OCI-LY3 (cell line): ENCODE results near the gene GARNL3.

Experiments
- H2AFZ ChIP-seq: fragments of 200-600, 300-600 bp; shearing (Covaris generic); 2 replicates; pipeline ENCODE4 v1.6.0; 2014; ENCODE audit warnings: antibody characterized with exemption, low read depth, low read length
- H3K27ac ChIP-seq: fragments of 200-600, 300-600 bp; sonication (generic); 2 replicates; pipeline ENCODE4 v1.5.1; 2014; ENCODE audit warnings: mild to moderate bottlenecking, low read length, moderate library complexity, mixed read lengths
- H3K27me3 ChIP-seq: fragments of 200-600, 300-600 bp; sonication (generic); 2 replicates; pipeline ENCODE4 v1.6.1; 2014; ENCODE audit warnings: low read depth, low read length, mixed read lengths
- H3K36me3 ChIP-seq: fragments of 200-600, 300-600 bp; sonication (generic); replicated peaks from 2 replicates; pipeline ENCODE3; 2014; ENCODE audit warnings: low read depth, low read length, mixed read lengths
- H3K4me1 ChIP-seq: fragments of 300-600, 200-600 bp; sonication (generic); 2 replicates; pipeline ENCODE4 v1.6.1; 2014; ENCODE audit warnings: low read length, mixed read lengths
- H3K4me2 ChIP-seq: fragments of 200-600, 300-600 bp; sonication (generic); 2 replicates; pipeline ENCODE4 v1.6.1; 2014; ENCODE audit warnings: low read length, mixed read lengths
- H3K4me3 ChIP-seq: fragments of 300-600, 200-600 bp; sonication (generic); 2 replicates; pipeline ENCODE4 v1.5.1; 2014; ENCODE audit warnings: antibody characterized with exemption, mild to moderate bottlenecking, low read length, moderate library complexity
- H3K79me2 ChIP-seq: fragments of 300-600, 200-600 bp; shearing (Covaris generic); 2 replicates; pipeline ENCODE4 v1.6.1; 2014; ENCODE audit warnings: mild to moderate bottlenecking, low read length, mixed read lengths
- H3K9ac ChIP-seq: fragments of 300-600, 200-600 bp; shearing (Covaris generic); 2 replicates; pipeline ENCODE4 v1.6.0; 2014; ENCODE audit warnings: mild to moderate bottlenecking, low read length, moderate library complexity
- H3K9me3 ChIP-seq: fragments of 200-600, 300-600 bp; shearing (Covaris generic); 2 replicates; pipeline ENCODE4 v1.6.1; 2014; ENCODE audit warnings: low read length, mixed read lengths; ENCODE audit not compliant: insufficient read depth
- H4K20me1 ChIP-seq: fragments of 200-600, 300-600 bp; sonication (generic); 2 replicates; pipeline ENCODE4 v1.6.1; 2016; ENCODE audit warnings: low read length, mixed read lengths; ENCODE audit not compliant: insufficient read depth
- CTCF ChIP-seq: fragments of 200-600, 300-600 bp; sonication (generic); IDR thresholded peaks from 2 replicates; pipeline ENCODE4 v1.5.1; 2014; ENCODE audit warnings: antibody characterized with exemption, low read length, low read depth
- EZH2phosphoT487 ChIP-seq: fragments of 200-600 bp; shearing (Covaris generic); IDR thresholded peaks from 2 replicates; pipeline ENCODE4 v1.6.1; 2018; ENCODE audit warnings: antibody characterized with exemption, mixed run types, low read depth

GARNL3 gene

DNA sequence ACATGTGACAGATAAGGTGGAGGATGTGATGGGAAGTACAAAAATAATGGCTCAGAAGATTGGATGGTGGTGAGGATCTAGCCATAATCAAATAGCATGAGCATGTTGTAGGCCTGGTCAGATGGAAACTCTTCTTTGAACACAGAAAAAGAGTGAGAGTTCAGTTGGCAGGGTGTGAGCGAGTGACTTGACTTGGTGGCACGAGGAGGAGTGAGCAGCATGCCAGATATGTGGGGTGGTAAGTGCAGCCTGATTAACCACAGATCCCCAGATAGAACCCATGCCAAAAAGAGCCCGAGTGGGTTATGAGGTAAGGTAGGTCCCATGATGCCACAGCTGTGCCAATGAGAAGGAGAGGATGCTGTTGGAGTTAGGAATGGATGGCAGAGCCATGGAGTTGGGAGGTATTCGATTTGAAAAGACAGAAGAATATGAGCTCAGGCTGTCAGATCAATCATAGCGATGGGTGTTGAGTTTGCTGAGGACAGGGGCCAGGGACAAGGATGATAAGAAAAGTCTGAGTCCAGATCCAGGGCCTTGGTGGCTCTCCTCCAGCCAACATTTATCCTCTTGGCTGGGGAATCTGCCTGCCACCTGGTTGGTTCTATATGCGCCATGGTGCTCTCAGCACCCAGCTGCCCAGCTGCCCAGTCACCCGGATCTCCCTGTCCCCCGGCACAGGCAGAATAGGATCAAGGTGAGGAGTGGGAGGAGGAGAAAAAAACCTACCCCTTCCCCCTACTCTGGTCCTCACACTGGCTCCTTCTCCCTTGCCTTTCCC, 16.5 kb downstream of the GARNL3 start:
- Histone ChIP-seq H3K27ac (no peak overlapping the region), H3K36me3 (peaks cover 2% of the 10 kb centered on the region), H4K20me1 (no peaks in the 10 kb centered on the region), H3K4me3 (no peak overlapping the region), H3K79me2 (no peaks in the 10 kb centered on the region), H3K4me2 (no peak overlapping the region), H3K4me1 (peaks cover 20% of the 10 kb centered on the region), H2AFZ (no peak overlapping the region), H3K9ac (no peak overlapping the region), H3K27me3 (no peaks in the 10 kb centered on the region), H3K9me3 (no peaks in the 10 kb centered on the region)
- TF ChIP-seq CTCF (no peak), EZH2phosphoT487 (no peak)

- Histone ChIP-seq H3K4me3 (no peak overlapping the region), H3K9me3 (no peaks in the 10 kb centered on the region)
Observed at GRCh38 chr9:127281891-127282290, 17.3 kb downstream of the GARNL3 start.

DNA sequence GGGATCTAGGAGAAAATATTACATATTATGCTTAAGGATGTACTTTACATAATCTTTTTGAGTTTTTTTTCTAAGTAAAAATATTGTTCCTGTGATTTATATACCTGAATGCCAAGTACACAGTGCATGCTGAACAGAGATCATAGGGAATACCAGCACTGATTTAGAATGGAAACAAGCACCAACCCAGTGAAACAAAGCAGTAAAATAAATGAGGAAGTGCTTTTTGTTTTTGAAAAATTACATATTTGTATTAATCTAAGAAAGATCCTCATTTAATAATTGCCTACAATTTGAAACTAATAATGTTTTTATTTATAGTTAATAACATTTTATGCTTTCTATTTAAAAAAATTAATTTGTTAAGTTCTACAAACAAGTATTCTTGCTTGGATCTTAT, 18.0 kb downstream of the GARNL3 start:
- Histone ChIP-seq H3K4me3 (no peak overlapping the region), H4K20me1 (no peaks in the 10 kb centered on the region), H3K27me3 (no peaks in the 10 kb centered on the region), H3K36me3 (peaks cover 2% of the 10 kb centered on the region), H2AFZ (no peak overlapping the region), H3K4me2 (no peak overlapping the region), H3K4me1 (peaks cover 9% of the 10 kb centered on the region), H3K79me2 (no peaks in the 10 kb centered on the region), H3K9me3 (no peaks in the 10 kb centered on the region), H3K9ac (no peak overlapping the region), H3K27ac (no peak overlapping the region)
- no peak for TF ChIP-seq EZH2phosphoT487
- no peak for TF ChIP-seq CTCF

More at GRCh38 chr9:127281891-127282290, 17.3 kb downstream of the GARNL3 start:
- Histone ChIP-seq H3K4me1 (peaks cover 17% of the 10 kb centered on the region), H3K27me3 (no peaks in the 10 kb centered on the region), H3K27ac (no peak overlapping the region), H3K4me2 (no peak overlapping the region), H3K36me3 (peaks cover 2% of the 10 kb centered on the region), H3K79me2 (no peaks in the 10 kb centered on the region), H4K20me1 (no peaks in the 10 kb centered on the region), H3K9ac (no peak overlapping the region), H2AFZ (no peak overlapping the region)
- TF ChIP-seq EZH2phosphoT487 (no peak), CTCF (no peak)

DNA sequence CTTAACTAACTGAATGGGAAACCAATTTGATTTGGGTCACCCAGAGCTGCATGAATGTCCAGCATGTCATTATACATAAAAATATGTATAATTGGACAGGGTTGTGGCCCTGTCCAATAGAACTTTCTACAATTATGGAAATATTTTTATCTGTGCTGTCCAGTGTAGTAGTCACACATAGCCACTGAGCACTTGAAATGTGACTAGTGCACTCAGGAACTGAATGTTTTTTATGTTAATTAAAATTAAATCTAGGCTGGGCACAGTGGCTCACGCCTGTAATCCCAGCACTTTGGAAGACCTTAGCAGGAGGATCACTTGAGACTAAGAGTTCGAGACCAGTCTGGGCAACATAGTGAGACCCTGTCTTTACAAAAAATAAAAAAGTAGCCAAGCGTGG, 18.6 kb downstream of the GARNL3 start:
- Histone ChIP-seq H3K27ac (no peak overlapping the region), H3K4me2 (no peak overlapping the region), H3K4me3 (no peak overlapping the region), H3K9me3 (no peaks in the 10 kb centered on the region), H3K79me2 (no peaks in the 10 kb centered on the region), H3K36me3 (peaks cover 2% of the 10 kb centered on the region), H3K9ac (no peak overlapping the region), H3K27me3 (no peaks in the 10 kb centered on the region), H4K20me1 (no peaks in the 10 kb centered on the region), H2AFZ (no peak overlapping the region), H3K4me1 (peaks cover 8% of the 10 kb centered on the region)
- TF ChIP-seq CTCF = no peak
- no peak for TF ChIP-seq EZH2phosphoT487
